ENCODE results near the gene GRK1.

GRCh38 chr13:113750554-113751399, 83.8 kb downstream of the GRK1 start:
- TF ChIP-seq POLR2A (IDR thresholded peaks at IDR 0.05; ENCODE audit: low read depth, low read length), result no peak
- TF ChIP-seq CHD1 (IDR thresholded peaks at IDR 0.05; ENCODE audit: low read depth, low read length), result no peak
- TF ChIP-seq RAD21 (IDR thresholded peaks at IDR 0.05; ENCODE audit: low read length), result no peak
- no peak for TF ChIP-seq CTCF (conservative IDR thresholded peaks at IDR 0.05; ENCODE audit: low read depth, low read length)
- TF ChIP-seq USF2 (IDR thresholded peaks at IDR 0.05; ENCODE audit: low read depth, low read length), result no peak
- no peak for TF ChIP-seq MAFK (IDR thresholded peaks at IDR 0.05; ENCODE audit: low read depth, low read length)
- no peak for TF ChIP-seq RCOR1 (IDR thresholded peaks at IDR 0.05; ENCODE audit: insufficient replicate concordance, low read length)
- no peak for TF ChIP-seq CEBPB (IDR thresholded peaks at IDR 0.05; ENCODE audit: low read depth, low read length)
- no peak for TF ChIP-seq MAZ (IDR thresholded peaks at IDR 0.05; ENCODE audit: borderline replicate concordance, low read depth, low read length)
- TF ChIP-seq RFX5 (IDR thresholded peaks at IDR 0.05; ENCODE audit: low read depth, low read length), result no peak

Data from IMR-90 (cell line).